GM19328 (cell line): ENCODE results near the gene RGS7.
"Not testable (repeated sequence)": the region's sequence is repeated elsewhere in the genome, so short reads cannot be mapped to it uniquely, and the experiment has no call there.

Source experiments
- ATAC-seq: cut with Tn5 transposase; IDR thresholded peaks from one replicate; pipeline ENCODE4 v1.9.1; 2021; ENCODE audit warnings: mild to moderate bottlenecking, moderate library complexity; ENCODE audit not compliant: unreplicated experiment

Gene RGS7

GRCh38 chr1:241143765-241144442 is 213.1 kb downstream of the RGS7 start:
- ATAC-seq: no peak

- no peak for ATAC-seq
Measured at GRCh38 chr1:241142493-241142892, 214.5 kb downstream of the RGS7 start.

GRCh38 chr1:241141646-241142045 is 215.4 kb downstream of the RGS7 start:
- not testable (repeated sequence) for ATAC-seq

GRCh38 chr1:241140670-241141069 is 216.3 kb downstream of the RGS7 start:
- ATAC-seq: no peak

DNA sequence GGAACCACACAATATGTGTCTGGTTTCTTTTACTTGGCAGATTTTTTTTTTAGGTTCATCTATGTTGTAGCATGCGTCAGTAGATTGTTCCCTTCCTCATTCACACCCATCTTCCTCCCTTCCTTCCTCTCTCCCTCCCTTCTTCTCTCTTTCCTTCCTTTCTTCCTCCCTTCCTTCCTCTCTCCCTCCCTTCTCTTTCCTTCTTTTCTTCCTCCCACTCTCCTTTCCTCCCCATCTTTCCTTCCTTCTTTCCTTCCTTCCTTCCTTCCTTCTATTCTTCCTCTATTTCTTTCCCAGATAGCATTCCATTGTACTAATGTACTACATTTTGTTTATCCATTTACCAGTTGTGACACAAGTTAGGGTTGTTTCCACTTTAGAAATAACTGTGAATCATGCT is 218.0 kb downstream of the RGS7 start:
- ATAC-seq: no peak

GRCh38 chr1:241138248-241138647 is 218.8 kb downstream of the RGS7 start:
- ATAC-seq: no peak

DNA sequence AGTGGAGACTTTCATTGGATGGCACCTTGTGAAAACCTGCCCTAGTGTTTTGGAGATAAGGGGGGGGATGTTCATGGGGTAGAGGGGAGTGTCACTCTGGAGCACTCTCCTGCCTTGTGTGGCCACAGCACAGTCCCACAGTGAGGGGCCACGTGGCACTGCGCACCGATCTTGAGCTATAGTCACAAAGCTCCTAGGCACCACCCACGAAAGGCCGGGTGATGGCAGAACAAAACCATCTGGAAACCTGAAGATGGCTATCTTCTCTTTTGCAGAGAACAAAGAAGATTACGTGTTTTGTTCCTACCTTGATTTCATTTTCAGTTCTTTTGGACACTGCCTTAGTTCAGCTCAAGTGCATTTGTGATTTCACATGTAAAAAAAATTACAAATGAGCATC is 220.6 kb downstream of the RGS7 start:
- ATAC-seq: no peak

GRCh38 chr1:241131636-241132194 is 225.3 kb downstream of the RGS7 start:
- no peak for ATAC-seq

GRCh38 chr1:241130881-241131280 is 226.1 kb downstream of the RGS7 start:
- no peak for ATAC-seq

- ATAC-seq: no peak
Measured at GRCh38 chr1:241129207-241129960, 227.6 kb downstream of the RGS7 start.

DNA sequence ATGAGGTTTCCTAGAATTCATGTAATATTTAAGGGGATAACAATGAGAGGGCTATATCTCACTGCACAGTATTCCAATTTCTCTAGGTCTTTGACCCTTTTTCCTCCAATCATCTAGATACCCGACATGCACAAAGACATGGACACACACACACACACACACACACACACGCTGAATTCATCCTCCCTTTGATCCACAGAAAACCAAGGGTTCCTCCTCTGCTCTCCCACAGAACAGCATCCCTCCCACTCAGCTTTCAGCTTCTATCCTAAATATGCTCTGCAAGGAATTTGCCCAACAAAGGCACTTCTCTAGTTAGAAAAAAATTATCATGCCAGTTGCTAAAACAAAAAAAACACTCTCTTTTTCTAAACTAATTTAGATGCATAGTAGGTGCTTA is 231.7 kb downstream of the RGS7 start:
- no peak for ATAC-seq

DNA sequence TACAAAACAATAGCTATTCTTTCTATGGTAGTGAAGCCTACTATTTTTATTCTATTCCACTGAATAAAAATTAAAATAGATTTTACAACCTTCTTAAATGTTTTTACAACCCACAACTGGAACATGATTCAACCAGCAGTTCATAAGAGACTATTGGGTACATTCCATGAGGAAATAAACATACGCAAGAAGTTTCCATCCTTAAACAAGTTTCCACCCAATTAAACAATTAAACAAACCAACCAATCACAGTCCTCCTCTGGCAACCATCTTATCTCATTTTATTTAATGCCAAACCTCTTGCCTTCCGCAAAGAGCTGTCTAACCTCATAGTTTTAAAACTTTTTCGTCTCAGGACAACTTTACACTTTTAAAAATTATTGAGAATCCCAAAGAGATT is 239.0 kb downstream of the RGS7 start:
- no peak for ATAC-seq

GRCh38 chr1:241115784-241116183 is 241.2 kb downstream of the RGS7 start:
- no peak for ATAC-seq

DNA sequence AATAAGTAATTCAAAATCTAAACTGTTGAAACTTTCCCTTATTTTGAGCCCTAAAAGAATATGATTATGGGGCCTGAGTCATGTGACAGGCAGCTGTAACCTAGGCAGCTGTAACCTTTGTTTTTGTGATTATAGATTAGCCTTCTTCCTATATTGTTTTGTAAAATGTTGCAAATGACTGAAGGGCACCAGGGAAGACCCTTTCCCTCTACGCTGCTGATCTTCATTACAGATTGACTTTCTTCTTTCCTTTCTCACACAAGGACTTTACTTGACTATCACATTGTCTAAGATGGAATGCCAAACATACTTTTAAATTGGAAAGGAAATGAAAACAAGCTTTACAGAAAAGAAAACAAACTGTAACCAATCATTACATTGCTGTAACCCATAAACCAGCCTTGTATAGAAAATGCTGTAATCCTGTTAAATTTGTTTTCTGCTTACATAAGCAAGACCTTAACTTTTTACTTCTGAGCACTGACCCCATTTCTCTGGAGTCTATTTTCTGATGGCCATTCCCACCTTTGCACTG is 242.2 kb downstream of the RGS7 start:
- ATAC-seq: no peak

GRCh38 chr1:241113557-241113956 is 243.4 kb downstream of the RGS7 start:
- no peak for ATAC-seq

- no peak for ATAC-seq
Measured at GRCh38 chr1:241109039-241109438, 248.0 kb downstream of the RGS7 start.

- ATAC-seq: no peak
Measured at GRCh38 chr1:241105147-241105546, 251.9 kb downstream of the RGS7 start.

- ATAC-seq: no peak
Measured at GRCh38 chr1:241102664-241103063, 254.3 kb downstream of the RGS7 start.

DNA sequence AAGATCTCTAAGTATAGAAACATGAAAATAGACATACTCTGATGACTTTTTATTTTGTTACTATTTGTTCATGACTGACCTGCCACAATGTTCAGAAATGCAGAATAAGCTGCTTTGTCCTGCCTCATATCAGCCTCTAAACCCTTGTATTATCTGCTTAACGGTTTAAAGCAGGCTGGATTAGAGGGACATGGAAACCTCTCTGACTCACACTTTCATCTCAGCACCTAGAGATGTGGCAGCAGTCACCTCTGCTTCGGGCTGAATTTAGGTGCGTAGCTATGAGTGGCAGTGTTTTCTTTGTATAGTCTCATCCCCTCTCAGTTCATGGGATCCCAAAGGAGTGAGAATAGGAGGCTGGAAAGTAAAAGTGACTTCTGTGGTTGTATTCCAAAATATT is 255.4 kb downstream of the RGS7 start:
- no peak for ATAC-seq

DNA sequence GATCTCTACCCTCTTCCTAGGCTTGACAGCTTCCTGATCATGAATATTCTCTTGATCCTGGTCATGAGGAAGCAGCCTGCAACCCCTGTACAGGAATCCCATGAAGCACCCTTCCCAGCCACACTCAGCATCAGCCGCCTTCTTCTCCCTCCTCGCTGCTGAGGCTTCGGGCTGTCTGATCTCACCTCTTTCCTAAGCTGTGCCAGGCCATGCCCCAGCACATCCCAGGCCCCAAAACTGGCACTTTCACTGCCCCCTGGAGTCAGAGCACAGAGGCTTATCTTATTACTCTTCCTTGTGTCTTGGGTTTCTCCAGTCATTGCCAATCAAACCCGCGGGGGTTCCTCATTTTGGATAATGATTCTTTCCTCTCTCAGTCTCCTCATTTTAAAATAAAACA is 259.5 kb downstream of the RGS7 start:
- no peak for ATAC-seq

GRCh38 chr1:241096982-241097381 is 260.0 kb downstream of the RGS7 start:
- ATAC-seq: no peak

GRCh38 chr1:241095847-241096246 is 261.2 kb downstream of the RGS7 start:
- ATAC-seq: no peak
